ENCODE measurements around the gene IGFN1.
A peak's percentile ranks its signal among the peaks of the same experiment; 100 is the strongest.

The IGFN1 gene

GRCh38 chr1:201251411-201251810 is 60.8 kb downstream of the IGFN1 start:
- TF ChIP-seq, protein P1, sequence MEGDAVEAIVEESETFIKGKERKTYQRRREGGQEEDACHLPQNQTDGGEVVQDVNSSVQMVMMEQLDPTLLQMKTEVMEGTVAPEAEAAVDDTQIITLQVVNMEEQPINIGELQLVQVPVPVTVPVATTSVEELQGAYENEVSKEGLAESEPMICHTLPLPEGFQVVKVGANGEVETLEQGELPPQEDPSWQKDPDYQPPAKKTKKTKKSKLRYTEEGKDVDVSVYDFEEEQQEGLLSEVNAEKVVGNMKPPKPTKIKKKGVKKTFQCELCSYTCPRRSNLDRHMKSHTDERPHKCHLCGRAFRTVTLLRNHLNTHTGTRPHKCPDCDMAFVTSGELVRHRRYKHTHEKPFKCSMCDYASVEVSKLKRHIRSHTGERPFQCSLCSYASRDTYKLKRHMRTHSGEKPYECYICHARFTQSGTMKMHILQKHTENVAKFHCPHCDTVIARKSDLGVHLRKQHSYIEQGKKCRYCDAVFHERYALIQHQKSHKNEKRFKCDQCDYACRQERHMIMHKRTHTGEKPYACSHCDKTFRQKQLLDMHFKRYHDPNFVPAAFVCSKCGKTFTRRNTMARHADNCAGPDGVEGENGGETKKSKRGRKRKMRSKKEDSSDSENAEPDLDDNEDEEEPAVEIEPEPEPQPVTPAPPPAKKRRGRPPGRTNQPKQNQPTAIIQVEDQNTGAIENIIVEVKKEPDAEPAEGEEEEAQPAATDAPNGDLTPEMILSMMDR (IDR thresholded peaks at IDR 0.05), result no peak
- no peak for TF ChIP-seq ZFX (IDR thresholded peaks at IDR 0.05; ENCODE audit: borderline replicate concordance)
- no peak overlapping the region for H3K27ac ChIP-seq

GRCh38 chr1:201251851-201252430 is 61.3 kb downstream of the IGFN1 start:
- no peak overlapping the region for H3K27ac ChIP-seq
- TF ChIP-seq, protein P1 (IDR thresholded peaks at IDR 0.05), result no peak
- no peak for TF ChIP-seq ZFX (IDR thresholded peaks at IDR 0.05; ENCODE audit: borderline replicate concordance)

DNA sequence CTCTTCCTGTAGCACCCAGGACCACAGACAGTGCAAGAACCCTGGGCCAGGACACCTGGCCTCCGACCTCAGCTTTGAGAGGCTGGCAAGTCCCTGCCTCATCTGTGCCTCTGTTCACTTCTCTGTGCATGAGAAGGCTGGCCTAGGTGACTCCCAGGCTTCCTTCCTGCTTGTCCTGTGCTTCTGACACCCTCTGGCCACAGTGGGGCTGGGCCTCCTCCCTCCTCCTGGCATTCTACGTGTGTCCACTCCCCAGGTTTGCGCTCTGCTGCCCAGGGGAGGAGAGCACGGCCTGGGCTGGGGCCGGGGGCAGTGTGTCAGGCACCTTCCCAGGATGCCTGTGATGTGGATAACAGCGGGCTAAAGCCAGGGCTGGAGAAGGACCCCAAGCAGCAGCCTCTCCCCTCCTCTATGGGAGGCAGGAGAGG is 62.3 kb downstream of the IGFN1 start:
- TF ChIP-seq, protein P1 (IDR thresholded peaks at IDR 0.05), result no peak
- TF ChIP-seq ZFX (IDR thresholded peaks at IDR 0.05; ENCODE audit: borderline replicate concordance), result no peak
- no peak overlapping the region for H3K27ac ChIP-seq

GRCh38 chr1:201253411-201253810 is 62.8 kb downstream of the IGFN1 start:
- no peak overlapping the region for H3K27ac ChIP-seq
- TF ChIP-seq, protein P1 (IDR thresholded peaks at IDR 0.05), result no peak
- TF ChIP-seq ZFX (IDR thresholded peaks at IDR 0.05; ENCODE audit: borderline replicate concordance), result no peak

DNA sequence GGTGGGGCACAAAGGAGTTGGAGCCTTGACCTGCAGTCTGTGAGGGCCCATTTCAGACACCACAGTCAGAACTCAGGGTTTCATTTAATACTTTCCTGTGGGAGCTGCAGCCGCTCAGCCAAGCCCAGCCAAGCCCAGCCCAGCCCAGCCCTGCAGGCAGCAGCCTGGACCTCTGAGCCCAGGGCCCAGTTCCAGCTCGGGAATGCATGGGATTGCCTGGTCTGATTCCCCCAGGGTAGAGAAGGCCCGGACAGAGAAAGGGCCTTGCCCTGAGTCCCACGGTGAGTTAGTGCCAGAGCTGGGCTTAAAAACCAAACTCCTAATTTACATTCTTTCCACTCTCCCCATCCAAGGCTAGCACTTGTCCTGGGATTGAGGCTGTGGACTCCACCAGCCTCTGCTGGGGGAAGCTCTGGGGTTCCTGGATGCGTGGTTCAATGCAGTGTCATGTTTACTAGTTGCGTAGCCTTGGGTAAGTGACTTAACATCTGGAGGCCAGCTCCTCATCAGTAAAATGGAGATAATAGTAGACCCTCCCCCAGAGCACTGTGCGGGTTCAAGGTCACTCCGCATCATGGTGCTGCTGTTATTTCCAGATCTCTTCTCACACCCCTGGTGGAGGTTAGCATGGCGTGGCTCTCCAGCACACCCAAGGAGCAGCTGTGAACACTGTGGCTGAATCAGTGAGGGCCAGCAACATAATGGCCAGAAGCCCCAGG is 63.4 kb downstream of the IGFN1 start:
- no peak overlapping the region for H3K27ac ChIP-seq
- TF ChIP-seq, protein P1 (IDR thresholded peaks at IDR 0.05), result no peak
- TF ChIP-seq ZFX (IDR thresholded peaks at IDR 0.05; ENCODE audit: borderline replicate concordance), result no peak

GRCh38 chr1:201254625-201255478 is 64.2 kb downstream of the IGFN1 start:
- TF ChIP-seq, protein P1 (IDR thresholded peaks at IDR 0.05), result peak; percentile 99
- no peak for TF ChIP-seq ZFX (IDR thresholded peaks at IDR 0.05; ENCODE audit: borderline replicate concordance)
- no peak overlapping the region for H3K27ac ChIP-seq

Data from 22Rv1 (cell line).